CD4-positive, alpha-beta T cell treated with Interleukin-17A for 1 hour (primary cell): ENCODE results near the gene GNAZ.
A peak's percentile ranks its signal among the peaks of the same experiment; 100 is the strongest.

Source experiments
- DNase-seq: peaks from one replicate; pipeline ENCODE4 v3.0.0-alpha.2; 2020

The GNAZ gene

DNA sequence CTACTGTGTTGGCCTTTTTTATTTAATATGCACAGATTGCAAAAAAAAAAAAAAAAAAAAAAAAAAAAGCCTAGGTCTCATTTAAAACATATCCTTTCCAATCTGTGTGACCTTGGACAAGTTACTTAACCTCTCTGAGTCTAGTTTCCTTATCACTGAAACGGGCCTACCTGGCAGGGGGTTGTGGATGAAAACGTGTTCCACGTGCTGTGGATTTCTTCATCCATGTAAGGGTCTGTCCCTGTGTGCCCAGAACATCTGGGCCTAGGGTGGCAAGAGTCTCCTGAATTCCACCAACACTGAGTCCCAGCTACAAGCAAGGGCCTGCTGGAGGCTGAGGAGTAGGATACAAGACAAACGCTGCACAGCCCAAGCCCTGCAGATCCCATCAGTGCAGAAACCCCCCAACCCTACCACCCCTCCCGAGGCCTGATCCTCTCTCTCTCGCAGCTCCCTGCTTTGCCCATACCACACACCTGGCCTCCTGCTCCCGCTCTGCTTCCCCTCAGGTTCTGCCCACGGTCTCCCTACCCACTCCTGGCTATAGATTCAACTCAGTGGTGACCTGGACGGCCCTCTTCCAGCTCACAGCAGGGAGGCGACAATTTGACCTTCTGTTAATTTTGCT is 4.7 kb upstream of the GNAZ start:
- DNase-seq: no peak

DNA sequence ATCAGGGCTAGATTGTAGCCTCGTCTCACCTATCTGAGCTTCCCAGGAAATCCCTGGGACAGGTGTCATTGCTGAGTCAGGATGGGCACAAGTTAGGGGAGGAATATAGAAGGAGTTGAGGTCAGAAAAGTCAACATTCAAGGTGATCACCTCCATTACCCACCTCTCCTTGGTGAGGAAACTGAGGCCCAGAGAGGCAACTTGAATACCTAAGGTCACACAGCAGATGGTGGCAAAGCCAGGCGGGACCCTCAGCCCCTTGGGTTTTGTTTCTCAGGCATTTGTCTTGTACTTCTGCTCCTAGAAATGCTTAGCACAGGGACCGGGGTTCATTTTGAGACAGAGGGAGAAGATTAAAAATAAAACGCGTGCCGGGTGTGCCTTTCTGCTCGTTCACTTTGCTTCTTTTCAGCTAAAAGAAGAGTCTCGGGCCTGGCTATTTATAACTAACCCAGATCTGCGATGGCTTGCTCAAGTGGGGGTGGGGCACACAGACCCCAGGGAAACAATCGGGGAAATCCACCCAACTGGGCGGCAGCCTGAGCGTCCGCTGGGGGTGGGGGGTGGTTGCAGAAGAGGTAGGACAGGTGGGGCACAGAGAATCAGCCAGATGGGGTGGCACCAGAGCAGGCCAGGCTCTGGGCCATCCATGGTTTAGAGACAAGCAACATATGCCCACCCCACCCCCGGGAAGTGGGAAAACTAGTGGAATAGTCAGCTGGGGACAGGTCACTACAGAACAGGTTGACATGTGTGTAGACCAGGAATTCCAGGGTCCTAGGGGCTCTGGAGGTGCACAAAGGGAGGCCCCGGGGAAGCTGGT is 3.9 kb upstream of the GNAZ start:
- no peak for DNase-seq

DNA sequence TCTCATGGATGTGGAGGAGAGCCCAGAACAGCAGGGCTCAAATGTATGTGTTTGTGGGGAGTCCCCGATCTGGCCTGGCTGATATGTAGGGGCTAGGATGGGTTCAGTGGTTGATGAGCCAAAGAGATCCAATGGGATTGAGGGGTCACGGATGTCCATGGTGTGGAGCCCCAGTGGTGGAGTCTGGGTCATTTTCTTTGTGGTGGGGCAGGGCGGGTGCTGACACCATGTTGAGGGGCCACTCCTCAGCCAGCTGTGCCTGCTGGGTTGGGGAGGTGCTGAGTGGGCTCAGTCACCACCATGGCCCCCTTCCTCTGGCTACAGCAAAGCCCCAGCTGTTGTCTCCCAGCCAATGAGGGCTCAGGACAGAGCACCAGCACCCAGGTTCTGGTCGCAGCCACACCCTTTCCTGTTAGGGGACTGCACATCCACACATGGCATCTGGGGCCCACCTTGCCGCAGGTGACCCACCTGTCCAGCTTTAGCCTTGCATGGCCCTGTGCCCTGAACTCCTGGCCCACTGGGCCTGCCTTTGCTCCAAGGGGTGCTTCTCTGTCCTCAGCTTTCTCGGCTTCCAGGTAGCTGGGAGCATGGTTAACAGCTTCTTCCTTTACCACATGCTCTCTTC is 3.2 kb upstream of the GNAZ start:
- no peak for DNase-seq

DNA sequence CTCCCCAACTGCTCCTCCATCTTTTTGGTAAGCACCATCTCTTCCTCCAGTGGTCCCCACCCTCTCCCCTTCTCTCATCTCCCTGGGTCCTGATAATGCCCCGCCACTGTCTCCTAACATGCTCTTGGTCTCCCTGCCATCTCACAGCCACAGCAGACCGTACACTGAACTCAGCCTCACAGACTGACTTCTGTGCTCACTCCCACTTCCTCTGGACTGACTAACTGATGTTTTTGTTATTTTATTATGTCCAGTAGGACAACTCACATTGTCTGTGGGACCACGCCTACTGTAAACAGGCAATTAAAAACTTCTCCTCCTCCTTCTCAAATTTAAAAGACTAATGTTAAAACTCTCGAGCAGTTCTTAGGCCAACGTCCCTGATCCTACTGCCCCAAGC is 2.6 kb upstream of the GNAZ start:
- no peak for DNase-seq

DNA sequence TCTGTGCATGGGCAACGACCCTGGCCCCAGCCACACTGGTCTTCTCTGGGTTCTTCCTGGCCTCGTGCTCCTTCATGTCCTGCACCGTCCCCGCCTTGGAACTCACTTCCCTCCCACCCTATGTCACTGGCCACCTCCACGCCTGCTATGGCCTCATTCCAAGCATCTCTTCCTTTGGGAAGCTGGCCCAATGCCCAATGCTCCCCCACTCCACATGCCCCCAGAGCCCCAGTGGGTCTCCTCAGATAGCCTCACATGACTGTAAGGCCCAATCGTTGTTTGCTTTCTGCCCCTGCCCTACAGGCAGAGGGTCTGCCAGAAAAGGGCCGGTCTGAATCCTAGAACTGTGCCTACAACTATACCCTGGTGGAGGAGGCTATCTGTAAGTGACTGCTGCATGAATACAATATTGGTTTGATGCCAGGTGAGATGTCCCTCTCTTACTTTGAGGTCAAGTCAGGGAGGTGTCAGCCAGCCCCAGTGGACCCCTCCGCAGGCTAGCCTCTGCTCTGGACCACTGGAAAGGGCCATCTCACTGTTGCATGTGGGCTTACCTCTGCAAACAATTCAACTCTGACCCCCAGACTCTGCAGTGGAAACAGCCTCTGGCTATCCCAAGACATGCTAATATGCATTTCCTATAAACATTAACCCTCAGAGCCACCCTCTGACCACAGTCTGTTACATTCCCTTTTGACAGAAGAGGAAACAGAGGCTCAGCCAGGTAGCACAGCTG is 2.1 kb upstream of the GNAZ start:
- no peak for DNase-seq

DNA sequence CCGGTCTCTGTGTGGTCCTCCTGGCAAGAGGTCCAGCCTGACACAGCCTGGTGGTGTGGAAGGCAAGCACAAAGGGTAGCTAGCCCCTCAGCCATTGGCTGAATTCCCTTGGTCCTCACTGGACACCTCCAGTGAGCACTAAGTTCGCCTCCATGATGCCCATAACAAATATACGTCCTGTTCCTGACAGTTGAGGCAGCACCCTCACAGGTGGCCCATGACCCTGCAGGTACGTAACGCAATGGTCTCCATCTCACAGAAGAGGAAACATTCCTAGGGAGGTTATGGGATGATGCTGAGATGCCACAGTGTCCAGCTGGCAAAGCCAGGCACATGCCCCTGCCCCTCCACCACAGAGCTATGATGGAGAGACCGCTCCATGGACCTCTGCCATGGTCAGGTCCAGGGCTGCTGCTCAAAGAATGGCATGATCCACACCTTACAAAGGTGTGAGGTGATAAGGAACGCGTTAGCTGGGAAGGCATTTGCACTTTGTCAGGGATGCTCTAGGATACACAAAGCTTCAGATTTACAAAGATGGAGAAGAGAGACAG is 1.4 kb upstream of the GNAZ start:
- DNase-seq: no peak

DNA sequence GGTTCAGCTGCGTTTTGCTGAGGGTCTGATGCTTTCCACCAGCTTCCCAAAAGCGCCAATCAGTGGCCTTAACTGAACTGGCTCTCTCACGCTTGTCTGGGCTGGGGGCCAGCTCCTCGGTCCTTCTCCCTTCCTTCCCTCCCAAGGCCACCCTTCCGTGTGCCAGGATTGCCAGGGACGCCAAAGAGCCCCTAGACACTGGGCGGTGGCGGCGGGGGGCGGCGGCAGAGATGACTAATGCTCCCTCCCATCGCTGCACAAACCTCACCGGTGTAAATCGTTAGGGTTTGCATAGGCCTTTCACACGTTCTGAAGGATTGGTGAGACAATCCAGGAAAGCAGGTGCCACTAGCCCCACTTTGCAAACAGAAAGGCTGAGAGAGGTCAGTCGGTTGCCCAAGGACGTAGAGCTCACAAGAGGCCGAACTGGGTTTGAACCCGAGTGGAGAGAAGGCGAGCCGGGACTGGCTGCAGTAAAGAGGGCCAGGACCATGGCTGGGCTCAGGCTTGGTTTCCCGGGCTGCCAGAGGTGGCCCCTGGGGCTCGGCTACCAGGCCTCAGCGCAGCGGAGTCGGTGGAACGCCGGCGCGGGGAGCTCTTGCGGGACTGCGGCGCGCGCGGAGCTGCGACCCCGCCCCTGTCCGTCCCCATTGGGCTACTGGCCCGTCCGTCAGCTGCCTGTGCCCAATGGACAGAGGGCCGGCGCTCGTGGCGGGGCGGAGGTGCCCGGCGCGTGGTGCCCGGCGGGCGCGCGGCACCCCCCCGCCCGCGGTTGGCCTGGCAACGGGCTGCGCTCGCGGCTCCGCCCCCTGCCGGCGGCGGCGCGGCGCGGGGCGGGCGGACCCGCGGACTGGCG is 589 bp upstream of the GNAZ start:
- DNase-seq: peak; percentile 92

DNA sequence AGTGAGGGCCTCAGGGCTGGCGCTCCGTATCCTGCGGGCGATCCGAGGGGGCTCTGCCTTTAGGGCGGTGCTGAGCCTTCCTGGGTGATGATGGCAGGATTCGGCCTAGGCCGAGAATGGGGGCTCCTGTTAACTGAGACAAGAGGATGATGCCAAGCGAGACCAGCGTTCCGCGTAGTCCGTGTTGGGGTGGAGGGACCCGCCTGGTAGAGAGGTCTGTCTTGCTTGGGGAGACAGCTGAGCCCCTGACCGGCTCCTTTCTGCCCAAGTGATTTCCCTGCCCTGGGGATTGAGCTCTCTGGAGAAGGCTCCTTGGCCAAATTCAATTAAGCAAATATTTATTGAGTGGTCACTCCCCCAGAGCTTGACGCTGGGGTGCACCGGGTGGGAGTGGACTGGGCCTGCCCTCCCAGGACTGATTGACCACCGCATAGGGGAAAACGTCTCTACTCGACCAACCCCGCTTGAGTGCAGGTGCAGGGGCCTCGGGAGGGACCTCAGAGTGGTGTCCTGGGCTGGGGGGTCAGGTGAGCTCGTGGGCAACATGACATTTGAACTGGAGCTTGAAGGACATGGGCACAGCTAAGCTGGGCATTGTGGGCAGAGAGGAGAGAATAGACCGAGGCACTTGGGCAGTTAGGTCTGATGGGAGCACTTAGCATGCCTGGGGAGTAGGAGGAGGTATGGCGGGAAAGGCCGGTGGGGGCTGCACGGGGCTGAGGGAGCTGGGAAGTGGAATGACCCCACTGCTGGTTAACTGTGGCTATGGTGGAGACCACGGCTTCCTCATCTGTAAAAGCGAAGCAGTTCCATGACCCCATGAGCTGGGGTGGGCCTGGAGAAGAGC is 1.1 kb downstream of the GNAZ start:
- DNase-seq: no peak

DNA sequence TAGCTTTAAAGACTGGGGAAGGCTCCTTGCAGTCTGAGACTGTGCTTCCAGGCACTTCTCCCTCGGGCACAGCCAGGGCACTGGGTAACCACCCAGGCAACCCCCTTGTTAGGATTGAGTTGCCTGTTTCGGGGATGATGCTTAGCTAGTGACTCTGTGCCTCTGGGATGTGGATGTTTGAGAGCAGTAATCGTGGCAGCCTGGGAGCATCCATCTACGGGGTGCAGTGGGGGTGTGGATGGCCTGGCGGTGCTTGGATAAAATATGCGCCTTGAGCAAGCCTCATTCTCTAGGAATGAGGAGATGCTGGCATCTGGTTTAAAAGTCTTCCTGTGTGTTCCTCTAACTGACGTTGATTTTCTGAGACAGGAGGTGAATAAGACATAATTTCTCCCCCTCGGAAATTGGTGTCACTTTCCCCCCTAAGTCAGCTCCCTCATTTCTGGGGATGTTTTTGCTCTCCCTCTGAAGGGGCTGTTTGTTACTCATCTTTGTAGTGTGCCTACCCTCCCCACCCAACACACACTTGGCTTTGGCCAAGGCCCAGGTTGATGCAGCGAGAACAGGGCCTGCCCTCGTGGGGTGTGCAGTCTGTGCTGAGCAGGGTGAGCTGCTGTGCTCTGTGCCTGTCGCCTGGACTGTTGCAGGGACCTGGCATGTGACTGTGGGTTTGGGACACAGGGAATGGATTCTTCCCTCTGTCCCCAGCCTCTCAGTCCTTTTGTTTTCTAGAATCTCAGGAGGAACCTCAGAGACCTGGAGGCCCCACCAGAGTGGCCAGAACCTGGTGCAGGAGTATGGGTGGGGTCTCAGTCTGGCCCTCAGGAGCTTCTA is 2.0 kb downstream of the GNAZ start:
- no peak for DNase-seq

DNA sequence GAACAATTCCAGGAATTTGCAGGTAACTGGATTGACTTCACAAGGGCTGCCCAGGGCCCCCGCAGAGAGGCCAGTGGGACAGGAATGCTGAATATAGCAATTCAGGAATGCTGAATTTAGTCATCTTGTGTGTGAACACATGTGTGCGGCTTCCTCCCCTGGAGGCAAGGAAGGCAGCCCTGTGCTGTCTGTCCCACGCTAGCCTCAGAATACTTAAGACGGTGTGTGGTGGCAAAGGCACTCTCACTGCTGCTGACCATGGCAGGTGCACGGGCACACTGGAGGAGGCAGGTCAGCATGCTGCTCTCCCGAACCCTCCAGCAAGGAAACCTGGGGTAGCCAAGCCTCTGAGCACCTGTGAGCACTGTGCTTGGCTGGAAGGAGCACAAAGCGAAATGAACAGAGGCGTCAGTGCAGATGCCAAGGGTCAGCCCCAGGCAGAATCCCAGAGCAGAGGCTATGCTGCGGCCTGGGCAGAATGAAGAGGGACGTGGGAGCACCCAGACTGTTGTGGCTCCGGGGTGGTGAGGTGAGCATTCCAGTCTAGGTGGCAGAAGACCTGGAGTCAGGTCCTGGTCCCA is 2.7 kb downstream of the GNAZ start:
- no peak for DNase-seq

DNA sequence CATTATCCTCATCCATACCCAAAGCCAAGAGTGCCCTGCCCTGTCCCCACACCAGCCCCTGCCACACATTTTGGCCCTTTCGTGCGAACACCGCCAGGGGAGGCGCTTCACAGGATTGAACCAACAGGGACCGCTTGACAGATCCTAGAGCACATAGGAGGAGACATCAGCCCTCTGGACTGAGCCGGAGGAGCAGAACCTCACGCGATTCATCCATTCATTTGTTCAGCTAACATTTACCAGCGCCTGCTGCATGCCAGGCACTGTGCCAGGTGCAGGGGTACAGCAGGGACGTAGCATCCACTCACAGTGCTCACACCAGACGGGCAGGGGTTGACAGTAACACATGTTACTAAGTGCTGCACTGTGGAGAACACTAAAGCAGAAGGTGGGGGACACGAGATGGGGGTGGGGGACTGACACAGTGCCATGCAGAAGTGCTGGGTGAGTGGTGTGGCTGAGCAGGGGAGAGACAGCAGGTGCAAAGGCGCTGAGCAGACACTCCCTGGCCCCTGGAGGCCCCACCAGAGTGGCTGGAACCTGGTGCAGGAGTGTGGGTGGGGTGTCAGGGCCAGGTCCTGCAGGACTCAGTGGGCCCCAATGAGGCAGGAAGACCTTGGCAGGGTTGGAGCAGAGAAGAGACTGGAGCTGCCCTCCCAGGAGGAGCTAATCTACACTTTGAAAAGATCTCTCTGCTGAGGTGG is 3.4 kb downstream of the GNAZ start:
- no peak for DNase-seq

DNA sequence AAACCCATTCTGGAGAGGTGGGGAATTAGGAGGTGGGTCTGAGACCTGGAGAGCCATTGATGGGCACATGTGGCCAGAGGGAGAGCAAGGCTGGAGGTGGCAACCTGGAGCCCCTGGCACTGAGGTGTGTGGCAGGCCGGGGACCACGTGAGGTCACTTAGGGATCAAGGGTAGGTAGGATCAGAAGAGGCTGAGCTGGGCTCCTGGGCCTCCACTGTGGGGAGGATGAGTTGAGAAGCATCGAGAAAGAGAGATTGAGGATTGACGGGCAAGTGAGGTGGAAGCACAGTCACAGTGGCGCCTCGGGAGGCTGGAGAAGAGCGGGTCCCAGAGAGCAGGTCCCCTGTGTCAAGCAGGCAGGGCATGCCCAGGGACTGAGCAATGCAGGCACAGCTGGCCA is 4.1 kb downstream of the GNAZ start:
- no peak for DNase-seq

DNA sequence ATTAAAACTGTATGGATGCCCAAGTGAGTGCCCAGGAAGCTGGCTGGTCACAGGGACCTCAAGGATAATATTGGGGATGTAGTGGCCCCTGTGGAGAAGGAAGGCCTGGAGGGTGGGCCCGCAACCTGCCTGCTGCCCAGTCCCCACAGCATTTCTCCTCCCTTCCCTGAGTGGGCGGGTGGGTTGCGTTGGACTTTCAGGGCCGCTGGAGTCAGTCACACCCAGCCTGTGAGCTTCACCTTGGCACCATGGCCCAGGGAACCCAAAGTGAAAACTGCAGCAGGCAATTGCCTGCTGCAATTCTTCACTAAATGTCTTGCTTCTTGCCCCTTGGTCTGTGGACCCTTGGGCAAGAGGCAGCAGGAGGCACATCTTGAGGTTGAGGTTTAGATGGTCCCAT is 4.7 kb downstream of the GNAZ start:
- DNase-seq: no peak

DNA sequence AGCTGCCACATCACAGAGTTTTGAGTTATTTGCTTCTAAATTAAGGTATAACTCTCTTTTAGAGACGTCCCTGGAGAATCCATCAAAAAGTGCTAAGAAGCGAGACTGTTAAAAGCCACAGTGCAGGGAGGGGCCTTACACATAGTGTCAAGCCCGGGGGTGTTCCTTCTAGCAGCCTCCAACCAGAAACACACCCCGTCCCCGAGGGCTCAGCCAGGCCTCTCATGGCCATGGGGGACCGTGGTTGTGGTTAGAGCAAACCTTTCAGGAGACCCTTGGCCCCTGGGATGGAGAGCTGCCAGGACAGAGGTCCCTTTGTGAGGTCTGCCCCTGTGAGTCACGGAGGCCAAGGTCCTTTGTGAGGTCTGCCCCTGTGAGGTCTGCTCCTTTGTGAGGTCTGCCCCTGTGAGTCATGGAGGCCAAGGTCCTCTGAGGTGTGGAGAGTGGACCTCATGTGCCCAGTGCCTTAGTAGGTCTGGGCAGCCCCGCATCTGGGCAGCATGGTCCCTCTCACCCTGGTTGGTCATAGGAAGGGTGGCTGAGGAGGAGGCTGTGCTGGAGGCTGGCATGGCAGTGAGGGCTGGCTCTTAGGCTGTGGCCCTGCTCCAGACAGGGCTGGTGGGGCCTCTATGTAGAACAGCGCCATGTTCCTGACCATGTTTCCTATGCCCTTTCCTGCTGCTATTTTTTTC is 5.4 kb downstream of the GNAZ start:
- no peak for DNase-seq

DNA sequence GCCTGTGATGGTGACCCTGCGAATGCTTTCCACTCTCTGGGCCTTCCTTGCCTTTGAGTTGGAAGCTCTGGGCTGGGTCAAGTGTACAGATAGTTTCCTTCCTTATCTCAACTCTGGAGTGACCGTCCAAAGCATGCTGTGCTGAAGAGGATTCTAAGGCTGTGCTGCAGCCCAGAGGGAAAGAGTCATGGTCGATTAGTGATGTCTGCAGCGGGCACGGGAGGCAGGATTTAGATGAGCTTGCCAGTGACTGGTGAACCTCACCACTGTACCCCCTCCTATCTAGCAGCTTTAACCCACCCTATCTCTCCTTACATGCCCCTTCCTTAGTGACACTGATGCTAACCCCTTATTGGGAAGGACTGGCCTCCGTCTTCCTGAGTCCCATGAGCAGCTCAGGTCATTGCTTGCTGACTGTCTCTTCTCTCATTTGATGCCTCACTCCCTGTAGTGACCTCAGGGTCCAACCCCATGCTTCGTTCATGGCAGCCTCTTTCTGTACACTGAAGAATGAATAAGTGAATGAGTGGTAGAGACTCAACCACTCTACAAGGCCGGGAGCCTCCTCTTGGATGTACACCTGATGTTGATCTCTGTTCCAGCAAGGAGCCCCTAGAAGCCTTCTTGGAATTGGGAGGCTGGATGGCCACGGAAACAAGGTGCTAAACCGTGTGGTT is 6.7 kb downstream of the GNAZ start:
- DNase-seq: no peak

DNA sequence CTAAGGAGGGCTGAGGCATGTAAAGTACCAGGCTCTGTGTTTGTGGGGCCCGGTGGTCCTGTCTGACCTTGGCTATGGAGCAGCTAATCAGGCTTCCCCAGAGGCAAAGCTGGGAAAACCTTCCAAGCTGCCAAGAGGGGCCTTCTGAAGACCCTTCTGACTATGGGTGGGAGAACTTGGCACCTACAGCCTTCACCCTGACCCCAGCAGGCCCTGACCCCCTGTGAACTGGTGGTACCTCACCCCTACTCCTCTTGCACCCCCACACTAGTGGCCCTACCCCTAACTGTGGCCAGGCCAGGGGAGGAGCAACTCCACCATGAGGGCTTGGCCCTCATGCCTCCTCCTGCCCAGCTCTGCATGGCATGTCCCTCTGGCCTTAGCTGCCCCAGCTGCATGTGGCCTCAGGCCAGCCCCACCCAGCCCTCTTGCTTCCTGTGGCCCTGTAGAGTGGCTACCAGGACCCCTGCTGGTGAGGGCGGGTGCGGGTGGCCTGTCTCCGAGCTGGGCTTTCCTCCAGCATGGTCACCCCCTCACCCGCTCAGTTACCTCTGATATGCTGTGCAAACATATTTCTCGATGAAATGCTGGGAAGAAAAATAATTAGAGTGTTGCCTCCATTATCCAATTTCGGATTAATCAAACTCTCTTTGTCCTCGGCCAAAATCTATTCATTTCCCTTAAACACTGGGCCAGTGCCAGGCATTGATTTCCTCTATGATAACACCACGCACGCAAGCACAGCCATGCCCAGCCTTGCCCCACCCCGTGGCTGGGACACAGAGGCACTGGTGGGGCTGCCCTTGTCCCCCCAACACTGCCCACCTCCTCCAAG is 7.5 kb downstream of the GNAZ start:
- no peak for DNase-seq

DNA sequence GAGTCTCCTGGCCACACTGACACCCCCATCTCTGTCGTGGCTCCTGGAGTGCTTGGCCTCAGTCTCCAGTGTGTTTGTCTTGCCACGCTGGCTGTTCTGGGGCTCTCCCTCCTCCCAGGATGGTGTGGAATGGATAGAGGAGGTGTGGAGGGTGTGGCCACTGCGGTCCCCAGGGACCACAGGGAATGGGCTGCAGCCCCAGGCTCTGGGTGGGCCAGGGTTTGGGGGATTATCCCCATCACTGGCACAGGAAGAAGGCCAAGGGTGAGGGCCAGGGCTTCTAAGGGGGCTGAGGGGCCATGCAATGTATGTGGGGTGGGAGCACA is 8.1 kb downstream of the GNAZ start:
- DNase-seq: no peak
